ENCODE measurements around the gene IKBIP. TPM values are rescaled to one million over a fixed set of nuclear protein-coding genes. Genes with fewer than 3 reads are reported as not detected.

Gene IKBIP
- total and polyA plus RNA-seq, 2 donors (not counting 3 experiments of a cell fraction or from before 2014, with no cell fraction given), result 12.9 to 56.8 TPM

GRCh38 chr12:98653866-98654493, 9.4 kb upstream of the IKBIP start:
- no peak overlapping the region for H3K4me3 ChIP-seq (replicated peaks in 1 of 3; ENCODE audit: insufficient read depth in 1 of 3, low read depth in 1 of 3, low read length in 3 of 3)
- H3K27ac ChIP-seq (ENCODE audit: insufficient read depth, low read depth, low read length), result no peak overlapping the region
- H3K36me3 ChIP-seq (ENCODE audit: control insufficient read depth in 2 of 2, extremely low read depth in 1 of 2, insufficient read depth in 2 of 2, low read length in 2 of 2), result peaks cover 7 to 16% of the 10 kb centered on the region in 2 experiments
- TF ChIP-seq CTCF (IDR thresholded peaks at IDR 0.05; ENCODE audit: extremely low read depth in 1 of 2, insufficient read depth in 1 of 2, low read depth in 1 of 2, low read length in 2 of 2), result peak; percentile 30 to 36
- TF ChIP-seq JUN (IDR thresholded peaks at IDR 0.05; ENCODE audit: borderline replicate concordance, insufficient read depth, insufficient read length, low read depth), result no peak
- intact Hi-C loops (cut with micrococcal nuclease), result loop anchor here (1.0 kb wide), 5 partner anchors 48 to 229 kb away; partner anchors contain the start of gene SLC25A3
- ChIA-PET CTCF (interaction anchor here (0.8 to 5.8 kb wide), 15 partner anchors 9 to 229 kb away, joined by 3 to 96 read pairs (median 4); partner anchors contain the start of gene SLC25A3), POLR2A (no interaction called here)
- no peaks in the 10 kb centered on the region for H4K20me1 ChIP-seq (replicated peaks; ENCODE audit: control insufficient read depth, extremely low read depth, insufficient read depth, low read length)
- H3K79me2 ChIP-seq (ENCODE audit: control insufficient read depth, insufficient read depth, low read length), result peaks cover 8% of the 10 kb centered on the region
- no peak overlapping the region for H3K4me2 ChIP-seq (ENCODE audit: insufficient read depth, low read length)
- no peak overlapping the region for H3K9ac ChIP-seq (replicated peaks; ENCODE audit: extremely low read depth, insufficient read depth, low read length)
- H3K9me1 ChIP-seq (replicated peaks; ENCODE audit: control insufficient read depth, extremely low read depth, insufficient read depth, low read length), result no peaks in the 10 kb centered on the region
- DNase-seq (ENCODE audit: low read depth, low spot score), result peak; percentile 66
- H3K9me3 ChIP-seq (replicated peaks; ENCODE audit: control insufficient read depth, insufficient read depth, low read length), result no peaks in the 10 kb centered on the region
- no peak overlapping the region for H2AFZ ChIP-seq (ENCODE audit: low read depth, low read length)
- peaks cover 4% of the 10 kb centered on the region for H3K4me1 ChIP-seq (ENCODE audit: control insufficient read depth, extremely low read depth, insufficient read depth, low read length)
- peak; percentile 49 for FAIRE-seq
- H3K27me3 ChIP-seq (ENCODE audit: control insufficient read depth in 2 of 2, insufficient read depth in 2 of 2, low read length in 2 of 2), result no peaks in the 10 kb centered on the region
- dilution Hi-C loops (cut with MboI; ENCODE audit: extremely low pct_ligation_motif_present, low sequenced_read_pairs), result no loop called here
- no TSS peak for BruUV-seq (replicated peaks)

DNA sequence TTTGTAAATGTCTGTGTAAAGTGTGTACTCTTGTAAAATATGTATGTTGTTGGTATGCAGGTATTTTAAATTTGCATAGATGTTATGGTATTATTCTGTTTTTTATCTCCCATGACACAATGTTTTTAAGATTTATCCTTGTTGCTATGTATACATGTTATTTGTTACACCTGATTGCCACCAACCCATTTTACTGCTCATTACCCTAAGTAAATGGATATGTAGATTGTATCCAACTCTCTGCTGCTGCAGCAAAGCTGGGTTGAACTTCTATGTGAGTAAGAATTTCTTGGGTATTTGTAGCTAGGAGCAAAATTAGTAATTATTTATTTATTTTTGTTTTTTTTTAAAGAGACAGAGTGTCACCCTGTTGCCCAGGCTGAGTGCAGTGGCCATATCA, 6.7 kb upstream of the IKBIP start:
- dilution Hi-C loops (cut with MboI; ENCODE audit: extremely low pct_ligation_motif_present, low sequenced_read_pairs) (no loop called here), intact Hi-C loops (cut with micrococcal nuclease) (no loop called here)
- no TSS peak for BruUV-seq (replicated peaks)
- H3K79me2 ChIP-seq (ENCODE audit: control insufficient read depth, insufficient read depth, low read length), result peaks cover 12% of the 10 kb centered on the region
- no peak for TF ChIP-seq JUN (IDR thresholded peaks at IDR 0.05; ENCODE audit: borderline replicate concordance, insufficient read depth, insufficient read length, low read depth)
- no peak for TF ChIP-seq MAX (IDR thresholded peaks at IDR 0.05; ENCODE audit: insufficient read depth, insufficient read length)
- TF ChIP-seq CTCF (IDR thresholded peaks at IDR 0.05; ENCODE audit: extremely low read depth in 1 of 2, insufficient read depth in 1 of 2, low read depth in 1 of 2, low read length in 2 of 2), result no peak
- no peak for TF ChIP-seq POLR2AphosphoS5 (IDR thresholded peaks at IDR 0.05; ENCODE audit: insufficient read depth, low read depth, low read length)
- TF ChIP-seq FOS (IDR thresholded peaks at IDR 0.05; ENCODE audit: borderline replicate concordance, insufficient read depth, low read length), result no peak
- TF ChIP-seq EZH2 (IDR thresholded peaks at IDR 0.05; ENCODE audit: borderline replicate concordance, low read depth, low read length, severe bottlenecking), result no peak
- H3K4me2 ChIP-seq (ENCODE audit: insufficient read depth, low read length), result no peak overlapping the region
- FAIRE-seq, result no peak
- ChIA-PET POLR2A (interaction anchor here (0.6 kb wide), 1 partner anchor 235 kb away, joined by 4 read pairs; no protein-coding TSS in a partner anchor), CTCF (interaction anchor here (0.7 to 5.8 kb wide), 2 partner anchors 56 to 85 kb away, joined by 3 to 96 read pairs; no protein-coding TSS in a partner anchor)
- H3K27me3 ChIP-seq (ENCODE audit: control insufficient read depth in 2 of 2, insufficient read depth in 2 of 2, low read length in 2 of 2), result no peaks in the 10 kb centered on the region
- DNase-seq (ENCODE audit: low read depth, low spot score), result no peak
- H3K9me3 ChIP-seq (replicated peaks; ENCODE audit: control insufficient read depth, insufficient read depth, low read length), result no peaks in the 10 kb centered on the region
- H3K9ac ChIP-seq (replicated peaks; ENCODE audit: extremely low read depth, insufficient read depth, low read length), result no peak overlapping the region
- H3K27ac ChIP-seq (ENCODE audit: insufficient read depth, low read depth, low read length), result no peak overlapping the region
- no peak overlapping the region for H2AFZ ChIP-seq (ENCODE audit: low read depth, low read length)
- no peaks in the 10 kb centered on the region for H4K20me1 ChIP-seq (replicated peaks; ENCODE audit: control insufficient read depth, extremely low read depth, insufficient read depth, low read length)
- peaks cover 7 to 11% of the 10 kb centered on the region in 2 experiments for H3K36me3 ChIP-seq (ENCODE audit: control insufficient read depth in 2 of 2, extremely low read depth in 1 of 2, insufficient read depth in 2 of 2, low read length in 2 of 2)
- H3K4me3 ChIP-seq (replicated peaks in 1 of 3; ENCODE audit: insufficient read depth in 1 of 3, low read depth in 1 of 3, low read length in 3 of 3), result no peak overlapping the region
- peaks cover 4% of the 10 kb centered on the region for H3K4me1 ChIP-seq (ENCODE audit: control insufficient read depth, extremely low read depth, insufficient read depth, low read length)
- no peaks in the 10 kb centered on the region for H3K9me1 ChIP-seq (replicated peaks; ENCODE audit: control insufficient read depth, extremely low read depth, insufficient read depth, low read length)

All from endothelial cell of umbilical vein (primary cell).